ENCODE results near the gene HMX3. TPM values are rescaled to one million over a fixed set of nuclear protein-coding genes. Genes with fewer than 3 reads are reported as not detected.
A peak's percentile ranks its signal among the peaks of the same experiment; 100 is the strongest.

HMX3 gene
- total and polyA plus RNA-seq, 2 of the 13 experiments (the other 11 are each of a cell fraction or from before 2014, with no cell fraction given) = not detected

DNA sequence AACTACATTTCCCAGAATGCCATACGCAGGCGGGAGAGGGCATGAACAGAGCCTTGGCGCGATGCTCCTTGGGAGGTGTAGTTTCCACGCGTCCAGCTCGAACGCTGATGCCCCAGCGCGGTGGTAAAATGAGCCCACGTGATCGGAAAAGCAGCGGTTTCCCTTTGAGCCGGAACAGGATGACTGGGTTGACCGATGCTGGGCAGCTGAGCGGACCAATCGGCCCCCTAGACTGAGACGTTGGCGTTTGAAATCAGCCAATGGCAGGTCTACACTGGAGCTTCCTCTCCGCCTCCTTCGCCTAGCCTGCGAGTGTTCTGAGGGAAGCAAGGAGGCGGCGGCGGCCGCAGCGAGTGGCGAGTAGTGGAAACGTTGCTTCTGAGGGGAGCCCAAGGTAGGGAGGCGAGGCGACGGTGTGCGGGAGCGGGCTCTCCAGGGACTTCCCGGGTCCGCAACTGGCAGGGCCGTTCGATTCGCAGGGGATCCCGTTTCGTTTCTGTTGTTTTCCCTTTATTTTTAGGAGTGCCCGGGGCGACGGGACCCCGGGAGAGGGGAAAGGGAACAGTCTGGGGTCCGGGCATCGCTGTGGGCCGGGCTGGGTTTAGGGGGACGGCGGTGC is 18.4 kb downstream of the HMX3 start, which contains the start of gene BUB3 (continued):
- TF ChIP-seq GLI4 (CRISPR knock-in tag; IDR thresholded peaks at IDR 0.05; ENCODE audit: borderline replicate concordance) (no peak), POGZ (CRISPR knock-in tag; IDR thresholded peaks at IDR 0.05) (no peak), PAWR (CRISPR knock-in tag; IDR thresholded peaks at IDR 0.05; ENCODE audit: borderline replicate concordance) (no peak), NAIF1 (CRISPR knock-in tag; IDR thresholded peaks at IDR 0.05; ENCODE audit: borderline replicate concordance) (no peak), KLF9 (CRISPR knock-in tag; IDR thresholded peaks at IDR 0.05; ENCODE audit: low read depth) (no peak), TGIF2 (CRISPR knock-in tag; IDR thresholded peaks at IDR 0.05) (no peak), ZNF781 (CRISPR knock-in tag; IDR thresholded peaks at IDR 0.05; ENCODE audit: borderline replicate concordance, not compliant biosample characterization) (no peak), KLF6 (CRISPR knock-in tag; IDR thresholded peaks at IDR 0.05) (peak; percentile 66; the same call in 1 of the 2 replicates)
- TF ChIP-seq, protein P1, sequence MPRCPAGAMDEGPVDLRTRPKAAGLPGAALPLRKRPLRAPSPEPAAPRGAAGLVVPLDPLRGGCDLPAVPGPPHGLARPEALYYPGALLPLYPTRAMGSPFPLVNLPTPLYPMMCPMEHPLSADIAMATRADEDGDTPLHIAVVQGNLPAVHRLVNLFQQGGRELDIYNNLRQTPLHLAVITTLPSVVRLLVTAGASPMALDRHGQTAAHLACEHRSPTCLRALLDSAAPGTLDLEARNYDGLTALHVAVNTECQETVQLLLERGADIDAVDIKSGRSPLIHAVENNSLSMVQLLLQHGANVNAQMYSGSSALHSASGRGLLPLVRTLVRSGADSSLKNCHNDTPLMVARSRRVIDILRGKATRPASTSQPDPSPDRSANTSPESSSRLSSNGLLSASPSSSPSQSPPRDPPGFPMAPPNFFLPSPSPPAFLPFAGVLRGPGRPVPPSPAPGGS (CRISPR knock-in tag; IDR thresholded peaks at IDR 0.05) = no peak
- TF ChIP-seq, protein P2, sequence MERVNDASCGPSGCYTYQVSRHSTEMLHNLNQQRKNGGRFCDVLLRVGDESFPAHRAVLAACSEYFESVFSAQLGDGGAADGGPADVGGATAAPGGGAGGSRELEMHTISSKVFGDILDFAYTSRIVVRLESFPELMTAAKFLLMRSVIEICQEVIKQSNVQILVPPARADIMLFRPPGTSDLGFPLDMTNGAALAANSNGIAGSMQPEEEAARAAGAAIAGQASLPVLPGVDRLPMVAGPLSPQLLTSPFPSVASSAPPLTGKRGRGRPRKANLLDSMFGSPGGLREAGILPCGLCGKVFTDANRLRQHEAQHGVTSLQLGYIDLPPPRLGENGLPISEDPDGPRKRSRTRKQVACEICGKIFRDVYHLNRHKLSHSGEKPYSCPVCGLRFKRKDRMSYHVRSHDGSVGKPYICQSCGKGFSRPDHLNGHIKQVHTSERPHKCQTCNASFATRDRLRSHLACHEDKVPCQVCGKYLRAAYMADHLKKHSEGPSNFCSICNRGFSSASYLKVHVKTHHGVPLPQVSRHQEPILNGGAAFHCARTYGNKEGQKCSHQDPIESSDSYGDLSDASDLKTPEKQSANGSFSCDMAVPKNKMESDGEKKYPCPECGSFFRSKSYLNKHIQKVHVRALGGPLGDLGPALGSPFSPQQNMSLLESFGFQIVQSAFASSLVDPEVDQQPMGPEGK (CRISPR knock-in tag; IDR thresholded peaks at IDR 0.05) = no peak
- TF ChIP-seq, protein P3, sequence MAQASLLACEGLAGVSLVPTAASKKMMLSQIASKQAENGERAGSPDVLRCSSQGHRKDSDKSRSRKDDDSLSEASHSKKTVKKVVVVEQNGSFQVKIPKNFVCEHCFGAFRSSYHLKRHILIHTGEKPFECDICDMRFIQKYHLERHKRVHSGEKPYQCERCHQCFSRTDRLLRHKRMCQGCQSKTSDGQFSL (CRISPR knock-in tag; IDR thresholded peaks at IDR 0.05) = no peak
- TF ChIP-seq, protein P4, sequence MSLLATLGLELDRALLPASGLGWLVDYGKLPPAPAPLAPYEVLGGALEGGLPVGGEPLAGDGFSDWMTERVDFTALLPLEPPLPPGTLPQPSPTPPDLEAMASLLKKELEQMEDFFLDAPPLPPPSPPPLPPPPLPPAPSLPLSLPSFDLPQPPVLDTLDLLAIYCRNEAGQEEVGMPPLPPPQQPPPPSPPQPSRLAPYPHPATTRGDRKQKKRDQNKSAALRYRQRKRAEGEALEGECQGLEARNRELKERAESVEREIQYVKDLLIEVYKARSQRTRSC (CRISPR knock-in tag; IDR thresholded peaks at IDR 0.05; ENCODE audit: low read depth) = no peak
- TF ChIP-seq, protein P5, sequence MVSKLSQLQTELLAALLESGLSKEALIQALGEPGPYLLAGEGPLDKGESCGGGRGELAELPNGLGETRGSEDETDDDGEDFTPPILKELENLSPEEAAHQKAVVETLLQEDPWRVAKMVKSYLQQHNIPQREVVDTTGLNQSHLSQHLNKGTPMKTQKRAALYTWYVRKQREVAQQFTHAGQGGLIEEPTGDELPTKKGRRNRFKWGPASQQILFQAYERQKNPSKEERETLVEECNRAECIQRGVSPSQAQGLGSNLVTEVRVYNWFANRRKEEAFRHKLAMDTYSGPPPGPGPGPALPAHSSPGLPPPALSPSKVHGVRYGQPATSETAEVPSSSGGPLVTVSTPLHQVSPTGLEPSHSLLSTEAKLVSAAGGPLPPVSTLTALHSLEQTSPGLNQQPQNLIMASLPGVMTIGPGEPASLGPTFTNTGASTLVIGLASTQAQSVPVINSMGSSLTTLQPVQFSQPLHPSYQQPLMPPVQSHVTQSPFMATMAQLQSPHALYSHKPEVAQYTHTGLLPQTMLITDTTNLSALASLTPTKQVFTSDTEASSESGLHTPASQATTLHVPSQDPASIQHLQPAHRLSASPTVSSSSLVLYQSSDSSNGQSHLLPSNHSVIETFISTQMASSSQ (IDR thresholded peaks at IDR 0.05; ENCODE audit: low read depth) = no peak
- TF ChIP-seq, protein P5 (CRISPR knock-in tag; IDR thresholded peaks at IDR 0.05; ENCODE audit: borderline replicate concordance) = 0 out of 2 replicates have a peak, but pooled peaks have one; percentile 16
- TF ChIP-seq, protein P6, sequence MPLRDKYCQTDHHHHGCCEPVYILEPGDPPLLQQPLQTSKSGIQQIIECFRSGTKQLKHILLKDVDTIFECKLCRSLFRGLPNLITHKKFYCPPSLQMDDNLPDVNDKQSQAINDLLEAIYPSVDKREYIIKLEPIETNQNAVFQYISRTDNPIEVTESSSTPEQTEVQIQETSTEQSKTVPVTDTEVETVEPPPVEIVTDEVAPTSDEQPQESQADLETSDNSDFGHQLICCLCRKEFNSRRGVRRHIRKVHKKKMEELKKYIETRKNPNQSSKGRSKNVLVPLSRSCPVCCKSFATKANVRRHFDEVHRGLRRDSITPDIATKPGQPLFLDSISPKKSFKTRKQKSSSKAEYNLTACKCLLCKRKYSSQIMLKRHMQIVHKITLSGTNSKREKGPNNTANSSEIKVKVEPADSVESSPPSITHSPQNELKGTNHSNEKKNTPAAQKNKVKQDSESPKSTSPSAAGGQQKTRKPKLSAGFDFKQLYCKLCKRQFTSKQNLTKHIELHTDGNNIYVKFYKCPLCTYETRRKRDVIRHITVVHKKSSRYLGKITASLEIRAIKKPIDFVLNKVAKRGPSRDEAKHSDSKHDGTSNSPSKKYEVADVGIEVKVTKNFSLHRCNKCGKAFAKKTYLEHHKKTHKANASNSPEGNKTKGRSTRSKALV (CRISPR knock-in tag; IDR thresholded peaks at IDR 0.05) = no peak
- TF ChIP-seq, protein P7, sequence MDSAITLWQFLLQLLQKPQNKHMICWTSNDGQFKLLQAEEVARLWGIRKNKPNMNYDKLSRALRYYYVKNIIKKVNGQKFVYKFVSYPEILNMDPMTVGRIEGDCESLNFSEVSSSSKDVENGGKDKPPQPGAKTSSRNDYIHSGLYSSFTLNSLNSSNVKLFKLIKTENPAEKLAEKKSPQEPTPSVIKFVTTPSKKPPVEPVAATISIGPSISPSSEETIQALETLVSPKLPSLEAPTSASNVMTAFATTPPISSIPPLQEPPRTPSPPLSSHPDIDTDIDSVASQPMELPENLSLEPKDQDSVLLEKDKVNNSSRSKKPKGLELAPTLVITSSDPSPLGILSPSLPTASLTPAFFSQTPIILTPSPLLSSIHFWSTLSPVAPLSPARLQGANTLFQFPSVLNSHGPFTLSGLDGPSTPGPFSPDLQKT (CRISPR knock-in tag; IDR thresholded peaks at IDR 0.05; ENCODE audit: borderline replicate concordance) = no peak
